NCI-H1417 (cell line): ENCODE measurements around the gene C9orf85.
"Not testable (repeated sequence)": the region's sequence is repeated elsewhere in the genome, so short reads cannot be mapped to it uniquely, and the experiment has no call there.

Experiments
- DNase-seq, 3 experiments: peaks; one replicate each; lab custom pipeline; 2025; lab: John Stamatoyannopoulos, UW

C9orf85 gene

DNA sequence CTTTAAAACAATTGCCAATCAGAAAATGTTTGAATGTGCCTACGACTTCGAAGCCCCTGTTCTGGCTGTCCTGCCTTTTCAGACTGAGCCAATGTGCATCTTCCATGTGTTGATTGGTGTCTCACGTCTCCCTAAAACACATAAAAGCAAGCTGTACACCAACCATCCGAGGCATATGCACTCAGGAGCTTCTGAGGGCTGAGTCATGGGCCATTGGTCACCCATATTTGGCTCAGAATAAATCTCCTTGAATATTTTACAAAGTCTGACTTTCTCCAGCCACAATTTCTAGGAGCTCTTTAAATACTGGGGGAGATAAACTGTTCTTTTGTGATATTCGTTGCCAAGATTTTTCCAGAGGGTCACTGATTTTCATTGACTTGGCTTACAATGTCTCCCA lies 95.1 kb downstream of the C9orf85 start:
- no peak for DNase-seq

GRCh38 chr9:72007726-72008125 lies 96.3 kb downstream of the C9orf85 start:
- DNase-seq = not testable (repeated sequence)

- no peak for DNase-seq
Observed at GRCh38 chr9:72012646-72013045, 101.2 kb downstream of the C9orf85 start.

- no peak for DNase-seq
Observed at GRCh38 chr9:72013292-72013760, 101.9 kb downstream of the C9orf85 start.

GRCh38 chr9:72022841-72023240 lies 111.4 kb downstream of the C9orf85 start:
- DNase-seq = no peak
